ENCODE measurements around the gene ARSB.

The ARSB gene

GRCh38 chr5:78995521-78996007, 10.5 kb upstream of the ARSB start:
- Histone ChIP-seq H3K4me3 (ENCODE audit: low read length) (no peak overlapping the region), H3K79me2 (ENCODE audit: control insufficient read depth, low read length) (no peaks in the 10 kb centered on the region), H3K9me2 (replicated peaks; ENCODE audit: control insufficient read depth, low read length) (no peaks in the 10 kb centered on the region), H3K27ac (ENCODE audit: low read depth, low read length) (no peak overlapping the region), H3K27me3 (ENCODE audit: control insufficient read depth, low read length) (peaks cover 19% of the 10 kb centered on the region), H3K4me1 (ENCODE audit: control insufficient read depth, low read length) (no peaks in the 10 kb centered on the region), H3K4me2 (ENCODE audit: low read length) (no peak overlapping the region), H4K20me1 (ENCODE audit: control insufficient read depth, insufficient read depth, low read depth, low read length) (no peaks in the 10 kb centered on the region), H3K36me3 (ENCODE audit: control insufficient read depth, low read length) (no peaks in the 10 kb centered on the region), H3F3A (ENCODE audit: control insufficient read depth, insufficient read depth) (no peaks in the 10 kb centered on the region), H3K9me3 (ENCODE audit: control insufficient read depth, insufficient read depth, low read length) (no peaks in the 10 kb centered on the region)
- TF ChIP-seq CTCF (IDR thresholded peaks at IDR 0.05; ENCODE audit: low read depth, low read length, poor library complexity, severe bottlenecking) (no peak), EZH2phosphoT487 (IDR thresholded peaks at IDR 0.05; ENCODE audit: borderline replicate concordance, low read length) (no peak)

GRCh38 chr5:78993165-78993564, 8.1 kb upstream of the ARSB start:
- Histone ChIP-seq H3K36me3 (ENCODE audit: control insufficient read depth, low read length) (no peaks in the 10 kb centered on the region), H3K4me1 (ENCODE audit: control insufficient read depth, low read length) (no peaks in the 10 kb centered on the region)

GRCh38 chr5:78992146-78992545, 7.0 kb upstream of the ARSB start:
- H3K4me1 ChIP-seq (ENCODE audit: control insufficient read depth, low read length), result no peaks in the 10 kb centered on the region
- no peaks in the 10 kb centered on the region for H3K36me3 ChIP-seq (ENCODE audit: control insufficient read depth, low read length)
- no peak overlapping the region for H3K27ac ChIP-seq (ENCODE audit: low read depth, low read length)
- H3K9me2 ChIP-seq (replicated peaks; ENCODE audit: control insufficient read depth, low read length), result no peaks in the 10 kb centered on the region
- no peaks in the 10 kb centered on the region for H3F3A ChIP-seq (ENCODE audit: control insufficient read depth, insufficient read depth)
- peaks cover 8% of the 10 kb centered on the region for H3K27me3 ChIP-seq (ENCODE audit: control insufficient read depth, low read length)
- H3K79me2 ChIP-seq (ENCODE audit: control insufficient read depth, low read length), result no peaks in the 10 kb centered on the region
- no peaks in the 10 kb centered on the region for H3K9me3 ChIP-seq (ENCODE audit: control insufficient read depth, insufficient read depth, low read length)
- TF ChIP-seq CTCF (IDR thresholded peaks at IDR 0.05; ENCODE audit: low read depth, low read length, poor library complexity, severe bottlenecking), result no peak
- no peak for TF ChIP-seq EZH2phosphoT487 (IDR thresholded peaks at IDR 0.05; ENCODE audit: borderline replicate concordance, low read length)
- H3K4me2 ChIP-seq (ENCODE audit: low read length), result no peak overlapping the region
- no peaks in the 10 kb centered on the region for H4K20me1 ChIP-seq (ENCODE audit: control insufficient read depth, insufficient read depth, low read depth, low read length)
- no peak overlapping the region for H3K4me3 ChIP-seq (ENCODE audit: low read length)

More at GRCh38 chr5:78993165-78993564, 8.1 kb upstream of the ARSB start:
- Histone ChIP-seq H3K79me2 (ENCODE audit: control insufficient read depth, low read length) (no peaks in the 10 kb centered on the region), H3K4me2 (ENCODE audit: low read length) (no peak overlapping the region), H3K9me3 (ENCODE audit: control insufficient read depth, insufficient read depth, low read length) (no peaks in the 10 kb centered on the region), H3K9me2 (replicated peaks; ENCODE audit: control insufficient read depth, low read length) (no peaks in the 10 kb centered on the region), H3F3A (ENCODE audit: control insufficient read depth, insufficient read depth) (no peaks in the 10 kb centered on the region), H3K27me3 (ENCODE audit: control insufficient read depth, low read length) (peaks cover 13% of the 10 kb centered on the region), H4K20me1 (ENCODE audit: control insufficient read depth, insufficient read depth, low read depth, low read length) (no peaks in the 10 kb centered on the region), H3K4me3 (ENCODE audit: low read length) (no peak overlapping the region), H3K27ac (ENCODE audit: low read depth, low read length) (no peak overlapping the region)
- TF ChIP-seq EZH2phosphoT487 (IDR thresholded peaks at IDR 0.05; ENCODE audit: borderline replicate concordance, low read length) (no peak), CTCF (IDR thresholded peaks at IDR 0.05; ENCODE audit: low read depth, low read length, poor library complexity, severe bottlenecking) (no peak)
